ENCODE data around the gene CLEC2L. TPM values are rescaled to one million over a fixed set of nuclear protein-coding genes. Genes with fewer than 3 reads are reported as not detected.

Gene CLEC2L
- total and polyA plus RNA-seq, 2 of the 13 experiments (the other 11 are each of a cell fraction or from before 2014, with no cell fraction given): 0.20 to 0.25 TPM

GRCh38 chr7:139544645-139545044, 21.2 kb downstream of the CLEC2L start:
- ChIA-PET POLR2A (no interaction called here), CTCF (ENCODE audit: low intra/inter-chr PET ratio, low total read pairs) (no interaction called here)
- H3K36me3 ChIP-seq (replicated peaks in 1 of 2; ENCODE audit: control insufficient read depth in 1 of 2, insufficient read depth in 2 of 2, low read length in 2 of 2): no peaks in the 10 kb centered on the region
- 56% methylated on average over 2 of the region's 11 CpGs for WGBS (ENCODE audit: low lambda C conversion rate)
- no peak for ATAC-seq
- DNase-seq (ENCODE audit: low spot score): no peak
- H2AFZ ChIP-seq (ENCODE audit: low read length): no peak overlapping the region
- H3K4me2 ChIP-seq (ENCODE audit: low read depth, low read length): no peak overlapping the region
- no peak overlapping the region for H3K9ac ChIP-seq (ENCODE audit: insufficient read depth, low read depth, low read length)
- no peaks in the 10 kb centered on the region for H3K9me3 ChIP-seq (ENCODE audit: low read length)
- FAIRE-seq: no peak
- TF ChIP-seq MEF2D (CRISPR knock-in tag; IDR thresholded peaks at IDR 0.05) (no peak), ZNF567 (CRISPR knock-in tag; IDR thresholded peaks at IDR 0.05; ENCODE audit: borderline replicate concordance) (no peak), ZSCAN20 (CRISPR knock-in tag; IDR thresholded peaks at IDR 0.05; ENCODE audit: borderline replicate concordance) (no peak), BHLHE40 (IDR thresholded peaks at IDR 0.05; ENCODE audit: low read length) (no peak), TFDP2 (CRISPR knock-in tag; IDR thresholded peaks at IDR 0.05) (no peak), ARID5B (CRISPR knock-in tag; IDR thresholded peaks at IDR 0.05) (no peak)
- BruUV-seq (replicated peaks): no TSS peak
- intact Hi-C loops (cut with micrococcal nuclease; ENCODE audit: unreplicated experiment) (no loop called here), in situ Hi-C loops (cut with HindIII; ENCODE audit: extremely low pct_ligation_motif_present, low pct_unique_long_range_greater_than_20kb) (no loop called here)
- peaks cover 10 to 64% of the 10 kb centered on the region in 2 experiments for H3K27me3 ChIP-seq (ENCODE audit: control insufficient read depth in 1 of 2, insufficient read depth in 2 of 2, low read length in 2 of 2)
- H3K4me3 ChIP-seq (replicated peaks in 1 of 3; ENCODE audit: insufficient read depth in 1 of 3, low read depth in 2 of 3, low read length in 3 of 3): no peak overlapping the region
- H3K4me1 ChIP-seq (ENCODE audit: insufficient read depth, low read length): peaks cover 15% of the 10 kb centered on the region
- no peaks in the 10 kb centered on the region for H4K20me1 ChIP-seq (ENCODE audit: insufficient read depth, low read length)
- H3K79me2 ChIP-seq (ENCODE audit: insufficient read depth, low read length): no peaks in the 10 kb centered on the region
- no peak overlapping the region for H3K27ac ChIP-seq (ENCODE audit: extremely low read length, insufficient read depth, low read length)

Data from HepG2 (cell line).